ENCODE data around the gene CCM2.

The CCM2 gene

DNA sequence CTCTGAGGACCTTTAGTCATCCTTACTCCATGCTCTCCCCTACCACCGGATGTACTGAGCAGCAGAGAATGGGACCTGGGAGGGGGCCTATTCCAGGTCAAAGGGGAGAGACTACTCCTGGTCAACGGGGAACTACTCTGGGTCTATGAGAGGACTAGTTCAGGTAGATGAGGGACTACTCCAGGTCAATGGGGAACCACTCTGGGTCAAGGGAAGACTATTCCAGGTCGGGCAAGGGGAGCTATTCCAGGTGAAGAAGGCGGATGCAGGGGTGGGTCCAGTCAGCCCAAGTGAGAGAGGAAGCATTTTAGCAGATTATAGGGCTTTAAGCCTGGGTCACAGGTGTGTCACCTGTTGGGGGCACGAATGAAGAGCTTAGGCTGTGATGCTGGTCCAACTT, 35.4 kb downstream of the CCM2 start:
- peaks cover 34% of the 10 kb centered on the region; the same call in 1 of the 2 replicates for H4K20me1 ChIP-seq (ENCODE audit: insufficient read depth, low read length)
- H3K9me2 ChIP-seq (replicated peaks; ENCODE audit: insufficient read depth, low read length) = no peaks in the 10 kb centered on the region
- no peak for DNase-seq
- H3K27me3 ChIP-seq (replicated peaks; ENCODE audit: insufficient read depth, low read length) = no peaks in the 10 kb centered on the region
- no peak for TF ChIP-seq CTCF (IDR thresholded peaks at IDR 0.05; ENCODE audit: low read length)
- no peak for TF ChIP-seq EZH2phosphoT487 (IDR thresholded peaks at IDR 0.05; ENCODE audit: low read length)
- H2AFZ ChIP-seq (ENCODE audit: low read length) = no peak overlapping the region
- no peaks in the 10 kb centered on the region for H3K9me3 ChIP-seq (replicated peaks; ENCODE audit: insufficient read depth, low read length)
- no peak overlapping the region for H3K4me2 ChIP-seq (ENCODE audit: low read depth, low read length)
- H3K9ac ChIP-seq (ENCODE audit: low read length) = no peak overlapping the region
- peaks cover 9% of the 10 kb centered on the region for H3K36me3 ChIP-seq (replicated peaks; ENCODE audit: insufficient read depth, low read length)
- H3K4me3 ChIP-seq (ENCODE audit: low read length) = no peak overlapping the region
- peaks cover 98% of the 10 kb centered on the region for H3K79me2 ChIP-seq (ENCODE audit: low read length)
- 0 out of 2 replicates have a peak, but pooled peaks cover 11% of the 10 kb centered on the region for H3K4me1 ChIP-seq (ENCODE audit: low read length)
- no peaks in the 10 kb centered on the region for H3F3A ChIP-seq (ENCODE audit: insufficient read depth, low read length)
- no peak overlapping the region for H3K27ac ChIP-seq (ENCODE audit: low read length)

- Histone ChIP-seq H3K4me3 (ENCODE audit: low read length) (no peak overlapping the region), H3K4me2 (ENCODE audit: low read depth, low read length) (no peak overlapping the region), H3K36me3 (replicated peaks; ENCODE audit: insufficient read depth, low read length) (peaks cover 12% of the 10 kb centered on the region), H3F3A (ENCODE audit: insufficient read depth, low read length) (no peaks in the 10 kb centered on the region), H3K9ac (ENCODE audit: low read length) (no peak overlapping the region), H3K79me2 (ENCODE audit: low read length) (peaks cover 98% of the 10 kb centered on the region), H4K20me1 (ENCODE audit: insufficient read depth, low read length) (peaks cover 34% of the 10 kb centered on the region; the same call in 1 of the 2 replicates), H3K9me2 (replicated peaks; ENCODE audit: insufficient read depth, low read length) (no peaks in the 10 kb centered on the region), H3K9me3 (replicated peaks; ENCODE audit: insufficient read depth, low read length) (no peaks in the 10 kb centered on the region), H3K27ac (ENCODE audit: low read length) (no peak overlapping the region), H3K27me3 (replicated peaks; ENCODE audit: insufficient read depth, low read length) (no peaks in the 10 kb centered on the region), H3K4me1 (ENCODE audit: low read length) (0 out of 2 replicates have a peak, but pooled peaks cover 11% of the 10 kb centered on the region), H2AFZ (ENCODE audit: low read length) (no peak overlapping the region)
- TF ChIP-seq EZH2 (optimal IDR thresholded peaks at IDR 0.05; ENCODE audit: low read depth, low read length) (no peak), EZH2phosphoT487 (IDR thresholded peaks at IDR 0.05; ENCODE audit: low read length) (no peak), CTCF (IDR thresholded peaks at IDR 0.05; ENCODE audit: low read length) (no peak)
- DNase-seq = no peak
These were observed 35.9 kb downstream of the CCM2 start for GRCh38 chr7:45035893-45036292.

DNA sequence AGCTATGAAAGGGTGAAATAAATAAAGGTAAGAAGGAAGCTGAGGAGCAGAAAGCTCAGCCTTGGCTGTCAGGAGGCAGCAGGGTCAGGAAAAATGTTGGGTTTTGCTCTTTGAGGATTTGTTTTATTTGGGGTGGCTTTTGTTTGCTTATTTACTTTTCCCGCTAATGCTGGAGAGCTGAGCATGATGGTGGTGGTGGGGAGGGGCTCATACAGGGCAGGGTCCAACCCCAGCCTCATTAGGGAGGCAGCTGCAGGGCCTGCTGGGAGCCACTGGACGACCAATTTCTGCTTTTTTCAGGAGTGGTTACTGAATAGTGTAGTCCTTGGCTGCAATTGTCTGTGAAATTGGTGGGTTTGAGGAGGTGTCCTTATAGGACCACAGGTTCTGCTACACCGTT, 36.3 kb downstream of the CCM2 start:
- Histone ChIP-seq H3K27me3 (replicated peaks; ENCODE audit: insufficient read depth, low read length) (no peaks in the 10 kb centered on the region), H3K79me2 (ENCODE audit: low read length) (peaks cover 98% of the 10 kb centered on the region), H3K4me3 (ENCODE audit: low read length) (no peak overlapping the region), H3K4me1 (ENCODE audit: low read length) (0 out of 2 replicates have a peak, but pooled peaks cover 11% of the 10 kb centered on the region), H3K9me2 (replicated peaks; ENCODE audit: insufficient read depth, low read length) (no peaks in the 10 kb centered on the region), H3K9me3 (replicated peaks; ENCODE audit: insufficient read depth, low read length) (no peaks in the 10 kb centered on the region), H3K4me2 (ENCODE audit: low read depth, low read length) (no peak overlapping the region), H3K9ac (ENCODE audit: low read length) (no peak overlapping the region), H4K20me1 (ENCODE audit: insufficient read depth, low read length) (peaks cover 34% of the 10 kb centered on the region; the same call in 1 of the 2 replicates), H3F3A (ENCODE audit: insufficient read depth, low read length) (no peaks in the 10 kb centered on the region), H2AFZ (ENCODE audit: low read length) (no peak overlapping the region), H3K27ac (ENCODE audit: low read length) (no peak overlapping the region), H3K36me3 (replicated peaks; ENCODE audit: insufficient read depth, low read length) (peaks cover 15% of the 10 kb centered on the region)
- TF ChIP-seq EZH2 (optimal IDR thresholded peaks at IDR 0.05; ENCODE audit: low read depth, low read length) (no peak), CTCF (IDR thresholded peaks at IDR 0.05; ENCODE audit: low read length) (no peak), EZH2phosphoT487 (IDR thresholded peaks at IDR 0.05; ENCODE audit: low read length) (no peak)
- no peak for DNase-seq
